ENCODE data around the gene KCNJ4.

Gene KCNJ4

DNA sequence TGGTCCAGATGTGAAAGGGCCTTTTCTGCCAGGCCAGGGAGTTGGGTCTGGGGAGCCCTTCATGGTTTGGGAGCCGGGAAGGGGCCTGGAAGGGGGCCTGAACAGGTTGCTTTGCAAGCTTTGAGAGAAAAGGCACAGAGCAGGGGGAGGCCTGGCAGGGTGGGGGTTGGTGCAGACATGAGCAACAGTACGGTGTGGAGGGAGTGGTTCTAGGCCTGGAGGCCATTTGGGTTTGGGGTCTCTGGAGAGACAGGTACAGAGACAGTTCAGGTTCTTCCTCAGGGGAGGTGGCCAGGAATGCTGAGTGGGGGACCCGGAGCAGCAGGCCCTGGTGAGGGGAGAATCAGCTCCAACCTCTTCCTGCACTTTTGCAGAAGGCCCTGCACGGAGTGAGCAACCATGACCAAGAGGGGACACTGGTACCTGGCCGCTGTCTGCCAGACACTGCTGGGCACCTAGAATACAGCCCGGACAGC, 14.3 kb upstream of the KCNJ4 start:
- DNase-seq, result no peak

DNA sequence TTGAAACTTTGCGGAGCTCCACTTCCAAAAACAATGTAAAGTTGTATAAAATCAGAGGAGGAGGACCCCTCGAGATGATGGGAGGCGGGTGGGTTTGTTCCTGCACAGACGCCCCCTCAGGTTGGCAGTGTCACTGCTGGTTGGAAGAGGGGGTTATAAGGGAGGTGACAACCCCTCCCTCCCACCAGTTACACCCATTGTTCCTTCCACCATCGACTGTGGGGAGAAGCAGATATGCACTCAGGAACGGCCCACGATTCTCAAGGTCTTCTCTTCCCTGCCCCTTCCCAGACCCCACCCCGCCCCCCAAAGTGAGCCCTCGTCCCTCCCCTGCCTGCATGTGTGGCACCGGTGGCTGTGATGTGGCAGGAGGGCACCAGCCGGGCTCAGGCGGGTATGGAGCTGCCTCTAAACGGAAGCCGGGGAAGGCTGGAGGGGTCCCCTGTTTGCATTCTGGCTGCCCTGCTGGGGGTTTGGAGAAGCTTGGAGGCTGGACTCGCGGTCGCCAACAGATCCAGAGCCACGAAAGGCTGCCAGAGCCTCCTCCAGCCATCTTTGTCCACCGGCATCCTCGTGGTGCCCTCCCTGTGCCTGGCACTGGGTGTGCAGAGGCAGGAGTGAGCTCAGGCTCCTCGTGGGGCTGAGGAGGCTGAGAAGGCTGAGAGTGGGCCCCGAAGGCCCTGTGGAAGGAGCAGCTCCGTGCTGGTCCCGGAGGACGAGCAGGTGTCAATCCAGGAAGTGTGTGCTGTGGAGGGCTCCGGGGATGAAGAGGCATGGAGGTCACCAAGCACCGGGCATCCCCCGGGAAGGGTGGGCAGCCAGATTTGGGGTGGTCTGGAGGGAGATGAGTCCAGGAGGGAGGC, 13.7 kb upstream of the KCNJ4 start:
- DNase-seq, result no peak

DNA sequence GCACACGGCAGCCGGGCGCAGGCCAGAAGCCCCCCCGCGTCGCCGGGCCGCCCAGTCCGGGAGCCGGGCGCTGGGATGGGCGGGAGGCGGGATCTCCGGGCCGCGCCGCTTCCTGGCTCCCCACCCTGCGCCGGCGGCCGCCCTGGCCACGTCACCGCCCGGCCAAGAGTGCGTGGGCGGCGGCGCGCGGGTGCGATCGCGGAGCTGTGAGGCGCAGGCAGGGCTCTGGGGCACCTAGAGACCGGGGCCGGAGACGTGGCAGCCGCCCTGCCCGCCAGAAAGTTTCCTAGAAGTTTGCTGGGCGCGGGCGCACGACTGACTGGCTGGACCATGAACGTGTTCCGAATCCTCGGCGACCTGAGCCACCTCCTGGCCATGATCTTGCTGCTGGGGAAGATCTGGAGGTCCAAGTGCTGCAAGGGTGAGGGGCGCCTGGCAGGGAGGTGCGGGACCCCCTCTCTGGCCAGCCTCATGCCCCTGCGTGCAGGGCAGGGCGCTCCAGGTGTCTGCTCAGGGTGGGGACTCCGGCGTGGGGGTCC, 13.0 kb upstream of the KCNJ4 start, which contains the start of gene KDELR3:
KDELR3 (plus strand) TSS at position 193 of the 539 bp plus-strand sequence; CDS start at position 331, 138 bp downstream.
- DNase-seq, result no peak

DNA sequence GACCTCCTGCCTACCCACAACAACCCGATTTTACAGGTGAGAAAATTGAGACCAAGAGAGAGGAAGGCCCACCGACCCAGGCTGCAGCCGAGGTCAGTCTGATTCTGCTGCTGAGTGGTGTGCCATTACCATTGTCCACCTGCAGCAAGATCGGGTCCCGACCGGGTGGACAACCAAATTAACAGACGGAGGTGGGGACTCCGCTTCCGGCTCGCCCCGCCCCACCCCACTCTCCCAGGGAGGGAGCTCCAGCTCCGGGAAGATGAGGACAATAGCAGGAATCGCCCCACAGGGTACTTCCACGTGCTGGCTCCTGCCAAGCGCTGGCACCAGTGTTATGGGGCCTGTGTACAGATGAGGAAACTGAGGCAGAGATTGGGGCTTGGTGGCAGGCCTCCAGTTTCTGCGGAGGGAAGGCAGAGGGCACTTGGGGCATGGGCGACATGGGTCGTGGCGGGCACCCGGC, 12.5 kb upstream of the KCNJ4 start:
- no peak for DNase-seq

DNA sequence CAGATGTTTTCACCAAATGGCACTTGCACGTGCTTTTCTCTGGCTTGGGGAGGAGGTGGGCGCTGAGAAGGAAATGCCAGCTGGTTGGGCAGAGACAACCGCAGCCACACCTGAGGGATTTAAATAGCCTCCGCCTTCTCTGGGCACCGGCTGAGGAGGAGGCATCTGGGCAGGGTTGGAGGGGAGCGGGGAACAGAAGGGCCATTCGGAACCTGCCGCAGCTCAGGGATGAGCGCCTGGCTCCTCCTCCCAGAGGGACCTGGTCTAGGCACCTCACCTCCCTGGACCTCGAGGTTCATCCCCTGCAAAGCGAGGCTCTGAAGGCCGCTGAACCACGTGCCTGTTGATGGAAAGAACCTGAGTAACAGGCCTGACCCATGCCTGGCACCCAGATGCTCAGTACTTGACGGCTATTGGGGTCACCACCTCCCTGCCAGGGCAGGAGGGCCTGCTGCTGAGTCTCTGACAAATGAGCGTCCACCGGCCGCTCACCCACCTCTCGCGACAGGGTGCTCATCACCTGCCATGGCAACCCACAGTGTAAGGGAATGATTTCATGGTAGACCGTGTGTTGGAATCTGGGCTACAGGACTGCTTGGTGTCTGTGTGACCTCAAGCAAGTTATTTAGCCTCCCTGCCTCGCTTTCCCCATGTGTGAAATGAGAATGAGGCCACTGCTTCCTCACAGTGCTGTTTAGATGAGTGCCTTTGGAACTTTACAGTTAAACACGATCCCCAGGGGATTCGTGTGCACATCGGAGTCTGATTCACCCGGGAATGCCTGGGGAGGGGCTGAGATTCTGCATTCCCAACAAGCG, 10.9 kb upstream of the KCNJ4 start:
- no peak for DNase-seq

DNA sequence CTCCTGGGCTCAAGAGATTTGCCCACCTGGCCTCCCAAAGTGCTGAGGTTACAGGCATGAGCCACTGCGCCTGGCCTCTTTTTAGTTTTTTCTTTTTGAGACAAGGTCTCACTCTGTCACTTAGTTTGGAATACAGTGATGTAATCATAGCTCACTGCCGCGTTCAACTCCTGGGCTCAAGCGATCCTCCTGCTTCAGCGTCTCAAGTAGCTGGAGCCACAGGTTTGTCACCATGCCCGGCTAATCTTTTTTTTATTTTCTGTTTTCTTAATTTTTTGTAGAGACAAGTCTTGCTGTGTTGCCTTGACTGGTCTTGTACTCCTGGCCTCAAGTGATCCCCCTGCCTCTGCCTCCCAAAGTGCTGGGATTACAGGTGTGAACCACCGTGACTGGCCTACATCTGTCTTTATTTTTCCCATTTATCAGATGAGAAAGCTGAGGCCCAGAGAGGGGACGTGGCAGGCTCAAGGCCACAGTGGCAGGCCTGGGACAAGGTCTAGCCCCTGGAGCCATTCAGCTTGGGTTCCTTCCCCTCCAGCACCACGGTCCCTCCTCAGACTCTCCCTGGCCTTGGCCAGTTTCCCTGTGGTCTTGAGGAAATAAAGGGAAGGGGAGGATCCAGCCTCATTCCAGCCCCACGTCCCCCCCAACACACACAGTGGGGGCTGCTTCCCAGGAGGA, 10.1 kb upstream of the KCNJ4 start:
- DNase-seq, result no peak

DNA sequence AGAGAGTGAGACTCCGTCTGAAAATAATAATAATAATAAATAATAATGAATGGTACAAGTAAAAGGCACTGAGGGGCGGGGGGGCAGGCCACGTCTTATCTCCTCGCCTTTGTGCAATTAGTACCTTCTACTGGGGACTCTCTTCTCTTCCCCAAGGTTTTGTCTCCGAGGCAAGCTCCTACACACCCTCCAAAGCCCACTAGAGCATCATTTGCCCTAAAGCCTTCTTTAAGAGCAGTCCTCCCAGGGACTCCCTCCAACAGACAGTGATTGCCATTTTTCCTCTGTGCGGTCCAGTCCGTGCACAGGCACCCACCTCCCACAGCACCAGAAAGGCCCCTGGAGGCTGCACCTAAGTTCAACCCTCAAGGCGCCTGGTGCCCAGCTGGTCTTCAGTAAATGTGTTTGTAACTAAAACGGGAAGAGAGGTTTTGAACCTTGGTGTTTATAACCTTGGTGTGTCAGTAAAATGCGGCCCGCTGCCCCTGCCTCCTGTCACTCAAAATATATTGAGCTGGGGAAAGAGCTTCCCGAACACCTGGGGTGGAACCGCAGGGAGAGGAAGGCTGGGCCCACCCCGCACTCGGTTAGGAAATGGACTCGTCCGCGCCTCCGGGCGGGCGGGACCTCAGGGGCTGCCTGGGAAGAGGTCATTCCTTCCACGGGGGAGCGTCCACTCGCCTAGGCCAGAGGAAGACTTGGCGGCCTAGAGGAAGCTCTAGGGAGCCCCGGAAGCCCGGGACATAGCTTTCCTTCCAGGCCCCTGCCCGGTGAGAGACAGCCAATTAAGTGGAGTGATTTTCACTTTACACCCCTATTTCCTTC, 8.2 kb upstream of the KCNJ4 start:
- DNase-seq, result no peak

DNA sequence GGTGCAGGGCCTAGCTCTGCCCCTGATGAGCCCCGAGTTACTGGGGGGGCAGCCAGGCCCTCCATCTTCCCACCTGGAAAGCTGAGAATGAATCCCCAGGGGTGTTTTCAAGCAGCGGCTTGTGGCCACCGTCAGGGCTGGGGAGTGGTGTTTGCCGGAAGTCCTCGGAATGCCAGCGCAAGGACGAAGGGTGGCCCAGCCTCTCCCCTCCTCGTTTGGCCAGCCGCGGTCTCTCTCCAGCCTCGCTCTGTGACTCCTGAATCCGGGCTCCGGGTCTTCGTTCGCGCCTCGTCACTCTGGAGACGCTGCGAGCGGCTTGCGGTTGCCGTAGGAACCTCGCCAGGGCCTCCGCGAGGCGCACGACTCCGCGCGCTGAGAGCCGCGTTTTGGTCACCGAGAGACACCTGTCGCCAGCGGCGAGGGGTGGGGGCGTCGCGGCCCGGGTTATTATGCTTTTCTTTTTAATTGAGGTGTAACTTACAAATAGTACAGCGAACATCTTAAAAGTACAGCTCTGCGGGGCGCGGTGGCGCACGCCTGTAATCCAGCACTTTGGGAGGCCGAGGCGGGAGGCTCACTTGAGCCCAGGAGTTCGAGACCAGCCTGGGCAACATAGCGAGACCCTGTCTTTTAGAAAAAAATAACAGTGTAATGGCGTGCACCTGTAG, 6.5 kb upstream of the KCNJ4 start:
- DNase-seq, result peak in 1 of 2 experiments; percentile 16

DNA sequence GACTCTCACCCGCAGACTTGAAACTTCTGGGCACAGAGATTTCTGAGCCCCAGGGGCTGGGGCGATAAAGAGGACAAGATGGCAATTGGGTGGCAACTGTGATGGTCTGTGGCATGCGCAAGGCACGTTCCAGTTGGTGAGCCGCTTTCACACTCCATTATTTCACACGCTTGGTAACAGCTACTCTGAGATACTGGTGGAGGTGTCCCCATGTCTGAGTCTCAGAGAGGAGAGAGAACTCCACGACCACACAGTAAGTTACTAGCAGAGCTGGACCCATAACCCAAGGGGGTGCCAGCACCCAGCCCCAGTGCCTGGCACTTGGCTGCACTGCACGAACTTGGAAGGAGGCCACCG, 6.0 kb upstream of the KCNJ4 start:
- no peak for DNase-seq

DNA sequence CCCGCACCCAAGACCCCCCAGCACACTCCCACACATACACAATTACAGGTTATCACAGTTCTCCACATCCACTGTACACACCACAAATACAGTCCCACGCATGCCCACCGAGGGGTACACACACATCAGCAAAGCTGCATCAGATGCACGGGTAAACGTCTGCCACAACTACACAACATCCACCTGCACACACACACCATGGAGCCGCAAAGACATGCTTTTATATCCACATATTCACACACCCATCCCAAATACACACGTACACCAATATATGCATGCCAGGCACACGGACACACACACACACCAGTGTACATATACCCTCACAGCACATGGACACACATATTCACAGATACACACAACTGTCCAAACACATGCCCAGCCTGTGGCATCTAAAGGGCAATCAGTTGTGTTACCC, 5.4 kb upstream of the KCNJ4 start:
- no peak for DNase-seq

DNA sequence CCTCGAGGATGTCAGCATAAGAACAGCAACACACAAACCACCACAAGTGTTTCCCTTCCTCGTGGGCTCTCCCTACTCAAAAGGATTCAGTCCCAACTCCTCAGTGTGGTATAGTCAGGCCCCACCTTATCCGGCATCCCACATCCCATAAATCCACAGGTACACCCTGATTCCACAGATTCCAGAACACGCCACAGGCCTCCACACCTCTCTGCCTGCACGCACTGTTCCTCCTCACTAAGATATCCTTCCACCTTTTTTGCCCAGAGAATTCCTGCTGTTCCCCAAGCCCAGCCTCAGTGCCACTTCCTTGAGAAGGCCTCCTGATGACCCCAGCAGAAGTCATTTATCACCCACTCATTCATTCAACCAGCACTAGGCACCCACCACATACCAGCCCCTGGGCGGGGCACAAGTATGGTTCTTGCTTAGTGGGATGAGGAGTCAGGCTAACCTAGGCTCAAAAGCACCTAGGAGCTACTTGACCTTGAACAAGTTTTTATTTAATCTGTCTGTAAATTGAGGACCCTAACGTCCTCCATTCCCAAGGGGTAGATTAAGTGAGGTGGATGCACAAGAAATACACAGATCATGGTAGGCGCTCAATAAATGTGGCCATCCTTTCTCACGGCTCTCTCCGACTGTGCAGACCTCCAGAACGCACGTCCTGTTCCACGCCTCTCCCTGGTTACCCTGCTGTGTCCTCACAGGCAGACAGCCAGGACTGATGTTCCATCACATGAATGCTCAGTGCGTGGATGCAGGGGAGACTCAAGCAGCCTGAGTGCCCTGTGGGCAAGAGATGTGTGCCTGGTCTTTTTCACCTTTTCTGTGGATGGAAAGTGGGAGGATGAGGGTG, 2.1 kb upstream of the KCNJ4 start:
- no peak for DNase-seq

DNA sequence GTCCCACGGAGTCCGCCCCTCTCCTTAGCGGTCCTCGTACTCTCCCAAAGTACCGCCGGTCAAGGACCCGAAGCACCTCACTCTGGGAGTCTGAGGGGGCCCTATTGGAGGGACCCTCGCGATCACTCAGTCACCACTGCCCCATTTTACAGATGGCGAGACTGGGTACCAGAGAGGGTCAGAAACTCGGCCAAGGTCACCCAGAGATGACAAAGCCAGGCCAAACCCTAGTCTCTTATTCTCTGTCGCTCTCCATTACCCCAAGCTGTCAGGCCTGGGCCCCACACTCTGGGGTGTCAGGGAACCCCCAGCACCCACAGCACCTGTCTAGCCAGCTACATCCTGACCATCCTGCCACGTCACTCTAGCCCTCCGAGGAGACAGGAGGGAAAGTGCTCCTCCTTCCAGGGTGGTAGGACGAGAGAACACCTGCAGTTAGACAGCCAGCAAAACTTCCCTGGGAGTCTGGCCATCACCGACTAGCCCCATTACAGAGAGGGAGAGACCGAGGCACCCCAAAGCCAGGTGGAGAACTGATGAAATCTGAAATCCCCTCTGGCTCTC, 1.4 kb upstream of the KCNJ4 start:
- no peak for DNase-seq

DNA sequence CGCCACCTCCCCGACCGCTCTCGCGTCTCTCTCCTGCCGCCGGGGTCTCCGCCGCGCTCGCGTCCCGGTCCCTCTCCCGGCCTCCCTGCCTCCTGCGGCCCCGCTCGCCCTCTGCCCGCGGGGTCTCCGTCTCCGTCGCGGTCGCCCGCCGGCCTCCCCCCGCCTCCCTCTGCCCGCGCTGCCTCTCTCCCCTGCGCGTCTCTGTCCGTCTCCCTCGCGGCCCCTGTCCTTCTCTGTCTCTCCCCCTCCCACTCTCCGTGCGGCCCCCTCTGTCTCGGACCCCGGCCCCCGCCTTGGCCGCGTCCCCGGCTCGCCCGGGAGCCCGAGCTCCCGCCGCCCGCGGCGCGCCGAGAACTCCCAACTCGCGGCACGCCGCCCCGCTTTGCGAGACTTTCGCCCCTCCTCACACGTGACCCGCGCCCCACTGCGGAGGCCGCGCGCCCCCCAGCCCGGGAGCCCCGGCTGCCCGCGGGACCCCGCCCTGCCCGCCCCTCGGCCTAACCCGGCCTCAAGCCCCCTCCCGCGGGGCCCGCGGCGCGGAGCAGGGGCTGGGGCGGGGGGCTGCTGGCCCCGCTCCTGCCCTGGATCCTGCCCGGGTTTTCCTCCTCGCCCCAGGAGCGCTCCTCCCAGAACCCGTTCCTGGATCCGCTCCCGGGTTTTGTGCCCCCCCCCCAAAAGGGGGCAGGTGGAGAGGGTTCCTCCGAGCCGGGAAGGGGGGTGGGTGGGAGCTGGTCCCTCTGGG, 702 bp upstream of the KCNJ4 start:
- no peak for DNase-seq

DNA sequence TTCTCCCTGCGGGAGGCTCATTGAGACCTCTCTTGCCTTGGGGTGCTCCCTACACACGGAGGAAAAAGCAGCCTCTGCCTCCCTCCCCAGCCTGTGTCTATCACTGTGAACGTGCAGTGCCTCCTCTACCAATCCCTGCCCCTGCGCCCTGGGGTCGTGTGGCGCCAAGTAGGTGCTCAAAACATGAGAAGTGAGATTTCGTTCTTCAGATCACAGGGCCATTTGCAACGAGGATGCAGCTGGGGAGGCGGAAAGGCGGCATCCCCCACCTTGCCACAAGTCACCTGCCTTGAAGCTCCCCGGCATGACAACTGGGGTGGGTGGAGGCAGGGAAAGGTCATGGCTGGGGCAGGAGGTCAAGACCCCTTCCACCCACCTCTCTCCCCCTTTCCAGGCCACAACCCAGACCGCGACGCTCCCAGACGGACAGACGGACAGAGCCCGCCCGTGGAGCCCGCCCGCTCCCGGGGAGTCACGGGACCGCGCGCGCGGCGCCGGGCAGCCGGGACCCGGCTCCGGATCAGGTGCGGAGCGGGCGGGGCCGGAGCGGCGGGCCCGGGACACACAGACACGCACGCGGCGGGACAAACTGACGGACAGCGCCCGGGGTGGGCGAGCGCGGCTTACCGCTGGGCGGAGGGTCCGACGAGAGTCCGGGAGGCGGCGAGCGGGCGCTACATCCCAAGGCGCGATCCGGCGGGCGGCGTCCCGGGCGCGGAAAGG, 485 bp downstream of the KCNJ4 start:
- no peak for DNase-seq

DNA sequence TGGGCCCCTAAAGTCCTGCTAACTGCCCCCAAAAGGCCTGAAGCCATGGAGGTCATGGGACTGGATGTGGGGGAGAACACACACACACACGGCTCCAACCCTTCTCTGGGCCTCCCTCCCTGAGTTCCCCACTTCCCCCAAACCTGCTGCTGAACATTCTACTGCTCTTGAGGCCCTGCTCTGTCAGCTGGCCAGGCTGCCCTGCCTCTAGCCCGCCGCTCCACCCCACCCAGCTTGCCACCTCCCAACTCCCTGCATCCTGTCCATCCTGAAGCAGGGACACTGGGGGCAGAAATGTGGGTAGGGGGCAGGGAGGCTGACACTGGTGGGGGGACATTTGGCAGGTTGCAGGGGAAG, 1.0 kb downstream of the KCNJ4 start:
- no peak for DNase-seq

DNA sequence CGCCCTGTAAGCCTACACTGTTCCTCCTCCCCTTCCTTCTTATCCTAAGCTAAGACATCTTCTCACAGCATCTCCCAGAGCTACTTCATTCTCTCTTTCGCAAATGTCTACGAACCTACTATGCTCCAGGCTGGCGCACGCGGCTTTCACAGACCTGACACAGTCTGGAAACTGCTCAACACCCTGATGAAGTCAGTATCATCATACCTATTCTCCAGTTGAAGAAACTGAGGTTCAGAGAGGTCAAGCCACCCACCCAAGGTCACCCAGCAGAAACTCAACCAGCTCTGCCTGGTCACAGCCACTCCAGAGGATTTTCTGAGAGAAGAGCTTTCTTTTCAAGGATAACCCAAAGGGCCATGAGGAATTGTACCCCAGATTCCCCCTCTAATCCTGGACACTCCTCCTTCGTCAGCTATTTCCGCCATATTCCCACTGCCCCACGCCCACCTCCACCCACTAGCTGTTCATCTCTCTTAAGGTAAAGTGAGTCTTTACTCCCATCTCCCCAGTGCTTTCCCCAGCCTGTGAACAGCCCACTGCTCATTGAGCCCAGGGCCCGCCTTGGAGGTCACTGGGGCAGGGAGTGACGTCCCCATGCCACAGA, 1.8 kb downstream of the KCNJ4 start:
- DNase-seq, result no peak

DNA sequence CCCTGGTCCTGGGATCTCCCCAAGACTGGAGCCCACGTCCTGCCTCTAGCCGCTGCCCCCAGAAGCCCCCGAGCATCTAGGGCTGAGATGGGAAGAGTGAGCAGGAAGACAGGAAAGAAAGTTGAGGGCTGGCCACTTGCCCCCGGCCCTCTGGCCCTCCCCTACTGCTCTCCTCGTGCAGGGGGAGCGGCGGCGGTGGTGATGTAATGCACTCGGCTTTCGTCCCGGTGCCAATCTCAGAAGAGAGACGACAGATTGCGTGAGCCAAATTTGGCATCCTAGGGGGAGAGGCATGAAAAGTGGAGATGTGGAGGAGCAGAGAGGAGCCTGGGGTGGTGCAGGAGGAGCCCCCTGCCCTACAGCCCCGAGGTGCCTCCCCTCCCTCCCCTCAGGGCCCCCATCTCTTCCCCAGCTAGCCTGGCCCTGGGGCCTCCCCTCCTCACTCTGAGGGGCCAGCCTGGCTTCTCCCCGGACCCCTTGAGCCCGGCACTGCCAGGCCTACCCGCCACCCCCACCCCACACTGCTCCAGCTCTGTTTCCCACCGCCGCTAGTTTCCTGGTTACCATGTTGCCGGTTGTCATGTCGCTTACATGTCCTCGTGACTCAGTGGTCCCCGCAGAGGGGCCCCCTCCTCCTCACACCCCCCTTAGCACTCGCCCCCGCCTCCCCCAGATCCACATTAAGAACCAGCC, 2.5 kb downstream of the KCNJ4 start:
- no peak for DNase-seq

DNA sequence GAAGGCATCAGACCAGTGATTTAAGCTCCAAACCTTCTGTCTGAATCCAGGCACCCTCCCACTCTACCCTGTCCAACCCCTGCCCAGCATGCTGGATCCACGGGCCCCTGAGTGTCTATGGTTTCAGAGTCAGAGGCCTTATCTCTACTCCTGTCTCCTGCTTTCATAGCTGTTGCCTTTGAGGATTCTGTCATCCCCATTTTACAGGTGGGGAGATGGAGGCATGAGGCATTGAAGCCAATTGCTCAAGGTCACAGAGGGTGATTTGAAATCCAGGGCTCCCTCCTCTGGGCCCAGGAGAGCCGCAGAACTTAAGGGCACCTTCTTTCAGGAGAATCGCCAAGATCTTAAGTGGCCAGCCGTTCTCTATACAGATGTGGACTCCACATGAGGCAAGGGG, 3.1 kb downstream of the KCNJ4 start:
- no peak for DNase-seq
